ENCODE results near the gene TROAP. TPM values are rescaled to one million over a fixed set of nuclear protein-coding genes. Genes with fewer than 3 reads are reported as not detected.

TROAP gene
- total RNA-seq, 8 experiments from 2014 or later, result 0.61 to 43.1 (median 2.8) TPM

GRCh38 chr12:49334226-49334625, 11.2 kb downstream of the TROAP start:
- peaks cover 24 to 28% of the 10 kb centered on the region in 2 donors for H3K4me1 ChIP-seq (replicated peaks in 1 of 2)
- in situ Hi-C loops (cut with MboI; ENCODE audit: low pct_unique_long_range_greater_than_20kb in 2 of 9, low sequenced_read_pairs in 9 of 9, unreplicated experiment in 9 of 9), result no loop called here
- WGBS, 10 experiments, result 20 to 69% (median 43%) methylated on average over 1 to 7 of the region's 19 CpGs; no CpG with 5 or more reads in 7 of the 10 experiments

DNA sequence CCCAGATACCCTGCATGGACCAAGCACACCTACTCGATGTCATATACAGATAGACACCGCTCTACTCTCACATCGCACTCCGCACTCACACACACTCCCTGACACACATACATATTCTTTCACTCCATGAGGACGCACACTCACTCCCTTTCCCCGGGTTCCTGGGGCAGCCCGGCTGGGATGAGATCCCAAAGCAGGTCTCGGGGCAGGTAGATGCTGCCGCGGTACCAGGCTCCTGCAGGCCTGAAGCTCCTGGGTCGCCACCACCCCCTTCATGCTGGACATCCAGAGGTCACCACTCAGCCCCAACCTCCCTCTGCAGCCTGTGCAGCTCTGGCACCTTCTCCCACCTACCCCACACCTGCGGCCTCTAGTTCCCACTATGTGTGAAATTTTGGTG, 11.6 kb downstream of the TROAP start:
- H3K4me1 ChIP-seq (replicated peaks in 1 of 2), result peaks cover 28 to 32% of the 10 kb centered on the region in 2 donors
- WGBS, 10 experiments, result 31 to 40% methylated on average over 1 to 3 of the region's 12 CpGs; no CpG with 5 or more reads in 8 of the 10 experiments
- H3K27ac ChIP-seq, result no peak overlapping the region
- in situ Hi-C loops (cut with MboI; ENCODE audit: low pct_unique_long_range_greater_than_20kb in 2 of 9, low sequenced_read_pairs in 9 of 9, unreplicated experiment in 9 of 9), result no loop called here
- ATAC-seq (replicated peaks in 6 of 8), result no peak
- H3K4me3 ChIP-seq, result no peak overlapping the region

More at GRCh38 chr12:49334226-49334625, 11.2 kb downstream of the TROAP start:
- Histone ChIP-seq H3K27ac (no peak overlapping the region), H3K4me3 (no peak overlapping the region)
- no peak for ATAC-seq (replicated peaks in 6 of 8)

GRCh38 chr12:49335118-49335954, 12.3 kb downstream of the TROAP start:
- H3K4me3 ChIP-seq, result no peak overlapping the region
- peaks cover 35 to 39% of the 10 kb centered on the region in 2 donors for H3K4me1 ChIP-seq (replicated peaks in 1 of 2)
- 38 to 74% (median 54%) methylated on average over 1 to 15 of the region's 16 CpGs; no CpG with 5 or more reads in 1 of the 10 experiments for WGBS, 10 experiments
- no peak overlapping the region for H3K27ac ChIP-seq
- in situ Hi-C loops (cut with MboI; ENCODE audit: low pct_unique_long_range_greater_than_20kb in 2 of 9, low sequenced_read_pairs in 9 of 9, unreplicated experiment in 9 of 9), result no loop called here
- ATAC-seq (replicated peaks in 6 of 8), result no peak

DNA sequence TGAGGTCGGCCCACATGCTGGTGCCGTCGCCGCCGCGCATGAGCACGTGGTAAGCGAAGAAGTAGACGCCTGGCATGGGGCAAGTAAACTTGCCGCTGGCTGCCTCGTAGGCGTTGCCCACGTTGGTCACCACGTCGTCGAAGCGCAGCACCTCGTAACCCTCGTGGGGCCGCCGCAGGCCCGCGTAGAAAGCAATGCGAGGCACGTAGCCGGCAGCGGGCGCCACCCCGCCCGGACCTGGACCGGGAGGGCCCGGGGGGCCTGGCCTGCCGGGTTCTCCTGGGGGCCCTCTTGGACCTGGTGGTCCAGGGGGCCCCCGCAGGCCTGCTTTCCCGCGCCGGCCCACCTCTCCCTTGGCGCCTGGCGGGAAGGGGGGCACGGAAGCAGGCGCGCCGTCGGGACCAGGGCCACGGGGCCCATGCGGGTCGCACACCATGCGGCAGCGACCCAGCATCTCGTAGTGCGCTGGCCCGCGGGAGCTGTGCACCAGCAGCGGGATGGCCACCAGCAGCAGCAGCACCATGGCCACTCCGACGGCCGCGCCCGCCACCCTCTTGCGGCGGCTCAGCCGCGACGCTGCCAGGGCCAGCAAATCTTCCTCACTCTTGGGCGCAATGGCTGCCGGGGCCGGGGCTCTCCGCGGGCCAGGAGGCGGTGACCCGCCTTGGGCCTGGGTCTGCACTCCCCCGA, 13.0 kb downstream of the TROAP start:
- 16 to 92% (median 27%) methylated on average over 3 to 11 of the region's 72 CpGs; no CpG with 5 or more reads in 6 of the 10 experiments for WGBS, 10 experiments
- Histone ChIP-seq H3K4me3 (peak overlapping the region; percentile 29 to 57 (median 40)), H3K27ac (no peak overlapping the region), H3K4me1 (replicated peaks in 1 of 2) (peaks cover 43 to 46% of the 10 kb centered on the region in 2 donors)
- no peak for ATAC-seq (replicated peaks in 6 of 8)
- in situ Hi-C loops (cut with MboI; ENCODE audit: low pct_unique_long_range_greater_than_20kb in 2 of 9, low sequenced_read_pairs in 9 of 9, unreplicated experiment in 9 of 9), result no loop called here

GRCh38 chr12:49336645-49337584, 13.9 kb downstream of the TROAP start, which contains the start of gene C1QL4:
Gene C1QL4 (minus strand): TSS chr12:49337188. CDS start chr12:49336477, 711 bp downstream.
- ATAC-seq (replicated peaks in 6 of 8), result peak; percentile 68 to 88 (median 71)
- 0 to 40% (median 5%) methylated on average over 1 to 11 of the region's 65 CpGs; no CpG with 5 or more reads in 3 of the 10 experiments for WGBS, 10 experiments
- Histone ChIP-seq H3K4me3 (peak within 1 kb of the TSS; percentile 29 to 57 (median 40)), H3K4me1 (replicated peaks in 1 of 2) (peaks cover 48% of the 10 kb centered on the region in 2 donors), H3K27ac (no peak within 1 kb of the TSS)
- in situ Hi-C loops (cut with MboI; ENCODE audit: low pct_unique_long_range_greater_than_20kb in 2 of 9, low sequenced_read_pairs in 9 of 9, unreplicated experiment in 9 of 9), result no loop called here

GRCh38 chr12:49338830-49339463, 15.9 kb downstream of the TROAP start:
- ATAC-seq (replicated peaks in 6 of 8), result peak in 2 of 8 experiments; percentile 2 to 5
- in situ Hi-C loops (cut with MboI; ENCODE audit: low pct_unique_long_range_greater_than_20kb in 2 of 9, low sequenced_read_pairs in 9 of 9, unreplicated experiment in 9 of 9), result no loop called here
- Histone ChIP-seq H3K4me3 (no peak overlapping the region), H3K27ac (peak overlapping the region; percentile 71 to 79), H3K4me1 (replicated peaks in 1 of 2) (peaks cover 56 to 57% of the 10 kb centered on the region in 2 donors)
- WGBS, 10 experiments, result 7 to 36% methylated on average over 2 of the region's 6 CpGs; no CpG with 5 or more reads in 8 of the 10 experiments

DNA sequence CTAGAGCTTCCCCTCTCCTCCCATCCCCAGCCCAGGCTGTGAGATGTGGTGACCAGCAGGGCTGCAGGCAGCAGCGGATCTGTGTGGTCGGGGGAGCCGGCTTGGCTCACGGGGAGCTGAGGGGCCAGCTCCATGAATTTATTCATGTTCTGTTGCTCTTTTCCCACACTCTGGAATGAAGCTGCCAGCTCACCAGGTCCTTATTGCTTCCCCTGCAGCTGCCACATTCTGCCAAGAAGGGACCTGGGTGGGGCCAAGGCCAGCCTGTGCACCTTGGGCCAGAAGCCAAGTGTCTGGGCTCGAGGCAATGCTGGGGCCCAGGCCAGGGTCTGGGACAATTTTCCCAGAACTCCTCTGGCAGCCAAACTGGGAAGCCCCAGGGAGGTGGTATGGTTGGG, 16.4 kb downstream of the TROAP start:
- peak in 1 of 8 experiments; percentile 4 for ATAC-seq (replicated peaks in 6 of 8)
- Histone ChIP-seq H3K4me1 (replicated peaks in 1 of 2) (peaks cover 62% of the 10 kb centered on the region in 2 donors), H3K27ac (peak overlapping the region; percentile 71 to 79), H3K4me3 (no peak overlapping the region)
- in situ Hi-C loops (cut with MboI; ENCODE audit: low pct_unique_long_range_greater_than_20kb in 2 of 9, low sequenced_read_pairs in 9 of 9, unreplicated experiment in 9 of 9), result no loop called here
- 27 to 47% methylated on average over 2 to 3 of the region's 5 CpGs; no CpG with 5 or more reads in 8 of the 10 experiments for WGBS, 10 experiments

DNA sequence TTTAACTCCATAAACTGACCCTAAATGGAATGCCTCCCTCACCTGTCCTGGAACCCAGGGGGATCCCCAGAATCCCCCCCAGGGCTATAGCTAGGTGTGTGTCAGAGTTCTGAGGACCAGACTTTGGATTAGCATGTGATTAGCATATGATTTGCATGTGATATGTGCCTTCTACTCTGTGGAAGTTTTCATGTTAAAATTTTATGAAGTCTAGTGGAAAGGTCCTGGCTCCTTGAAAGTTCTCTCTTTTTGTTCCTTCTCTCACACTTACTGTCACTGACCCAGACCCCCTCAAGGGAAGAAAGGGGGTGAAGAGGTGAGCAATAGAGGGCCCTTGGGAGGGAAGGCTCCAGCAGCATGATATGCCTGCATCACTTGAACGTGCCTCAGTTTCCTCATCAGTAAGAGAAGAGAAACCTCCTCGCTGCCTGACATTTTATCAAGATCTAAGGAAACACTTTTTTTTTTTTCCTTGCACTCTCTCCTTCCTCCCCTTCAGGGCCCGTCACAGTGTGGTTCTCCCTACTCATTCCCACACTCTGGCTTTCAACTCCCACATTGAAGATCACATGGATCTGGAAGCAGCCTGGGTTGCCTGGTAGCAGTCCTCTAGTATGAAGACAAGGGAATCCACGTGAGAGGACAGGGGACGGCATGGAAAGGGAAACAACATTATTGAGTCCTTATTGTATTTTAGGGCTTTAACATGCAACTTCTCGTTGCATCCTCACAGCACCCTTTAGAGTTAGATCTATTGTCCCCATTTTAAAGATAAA, 17.2 kb downstream of the TROAP start:
- H3K27ac ChIP-seq, result no peak overlapping the region
- in situ Hi-C loops (cut with MboI; ENCODE audit: low pct_unique_long_range_greater_than_20kb in 2 of 9, low sequenced_read_pairs in 9 of 9, unreplicated experiment in 9 of 9), result loop anchor here in 1 of 9 experiments (10.0 kb wide), 1 partner anchor 55 kb away; no protein-coding TSS in a partner anchor
- no peak for ATAC-seq (replicated peaks in 6 of 8)
- peaks cover 69 to 70% of the 10 kb centered on the region in 2 donors for H3K4me1 ChIP-seq (replicated peaks in 1 of 2)
- WGBS, 10 experiments, result 20 to 80% (median 54%) methylated on average over 2 to 6 of the region's 6 CpGs
- H3K4me3 ChIP-seq, result no peak overlapping the region

DNA sequence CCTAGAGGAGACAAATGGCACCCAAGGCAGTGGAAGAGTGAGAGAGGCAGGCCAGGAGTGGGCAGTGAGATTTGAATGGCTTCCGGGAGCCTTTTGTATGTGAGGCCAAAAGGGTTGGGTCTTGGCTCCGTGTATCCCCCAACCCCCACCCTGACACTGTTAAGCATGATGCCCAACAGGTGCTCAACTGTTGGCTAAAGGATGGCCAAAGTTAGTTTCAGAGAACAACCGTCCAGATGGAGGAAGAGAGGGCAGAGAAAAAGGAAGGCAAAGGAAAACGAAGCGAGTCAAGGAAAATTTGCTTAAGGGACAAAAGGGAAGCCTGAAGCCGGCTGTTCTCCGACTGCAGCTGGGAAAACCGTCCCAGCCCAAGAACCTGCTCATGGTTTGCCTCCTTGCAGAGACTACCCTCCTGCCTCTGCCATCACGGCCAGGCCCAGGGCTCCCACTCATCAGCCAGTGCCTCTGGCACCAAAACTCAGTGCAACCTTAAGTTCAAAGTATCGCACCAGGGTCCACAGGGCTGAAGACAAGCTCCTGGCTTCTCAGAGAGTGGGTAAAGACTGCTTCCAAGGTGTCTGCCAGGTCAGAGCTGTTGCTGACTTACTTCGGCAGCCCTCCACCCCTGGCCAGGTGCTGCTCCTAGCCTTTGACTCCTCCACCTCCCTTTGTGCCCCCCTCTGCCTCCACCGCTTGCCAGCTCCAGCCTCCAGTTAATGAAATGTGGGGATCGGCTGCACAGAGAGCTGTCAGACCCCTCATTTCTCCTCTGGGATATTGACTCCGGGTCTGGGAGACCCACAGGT, 18.1 kb downstream of the TROAP start:
- Histone ChIP-seq H3K4me1 (replicated peaks in 1 of 2) (peaks cover 76 to 79% of the 10 kb centered on the region in 2 donors), H3K4me3 (peak overlapping the region in 3 of 5 donors; percentile 17 to 38 (median 34)), H3K27ac (peak overlapping the region; percentile 70 to 86)
- no peak for ATAC-seq (replicated peaks in 6 of 8)
- 21 to 100% (median 61%) methylated on average over 1 to 12 of the region's 14 CpGs; no CpG with 5 or more reads in 4 of the 10 experiments for WGBS, 10 experiments
- in situ Hi-C loops (cut with MboI; ENCODE audit: low pct_unique_long_range_greater_than_20kb in 2 of 9, low sequenced_read_pairs in 9 of 9, unreplicated experiment in 9 of 9), result loop anchor here in 1 of 9 experiments (10.0 kb wide), 1 partner anchor 56 kb away; no protein-coding TSS in a partner anchor

GRCh38 chr12:49341777-49342065, 18.7 kb downstream of the TROAP start:
- peaks cover 81 to 85% of the 10 kb centered on the region in 2 donors for H3K4me1 ChIP-seq (replicated peaks in 1 of 2)
- H3K4me3 ChIP-seq, result peak overlapping the region; percentile 14 to 38 (median 20)
- ATAC-seq (replicated peaks in 6 of 8), result no peak
- in situ Hi-C loops (cut with MboI; ENCODE audit: low pct_unique_long_range_greater_than_20kb in 2 of 9, low sequenced_read_pairs in 9 of 9, unreplicated experiment in 9 of 9), result loop anchor here in 1 of 9 experiments (10.0 kb wide), 1 partner anchor 57 kb away; no protein-coding TSS in a partner anchor
- peak overlapping the region; percentile 70 to 86 for H3K27ac ChIP-seq
- 0 to 47% (median 8%) methylated on average over 1 to 8 of the region's 21 CpGs; no CpG with 5 or more reads in 4 of the 10 experiments for WGBS, 10 experiments

All from motor neuron (in vitro differentiated cells).